ENCODE data around the gene FLAD1.

GRCh38 chr1:155002464-155003226 lies 19.5 kb downstream of the FLAD1 start, which contains the start of gene ZBTB7B:
- TF ChIP-seq CTCF (IDR thresholded peaks at IDR 0.05) (peak in 1 of 6 experiments; percentile 5), POLR2A (IDR thresholded peaks at IDR 0.05) (peak in 1 of 4 donors; percentile 36)
